Upper lobe of right lung (tissue), 1 donor: ENCODE data around the gene CNTN1. TPM values are rescaled to one million over a fixed set of nuclear protein-coding genes. Genes with fewer than 3 reads are reported as not detected.

Experiments
- ATAC-seq: fragments of 200-7000 bp; cut with Tn5 transposase; one replicate; pipeline ENCODE4 v1.9.1; 2020; ENCODE audit warnings: mild to moderate bottlenecking, moderate library complexity
- DNase-seq: peaks from one replicate; pipeline ENCODE4 v3.0.0-alpha.2; 2020
- H3K27ac ChIP-seq: fragments of 200-600 bp; one replicate; pipeline ENCODE4 v1.8.0; 2022
- H3K27me3 ChIP-seq: fragments of 200-600 bp; one replicate; pipeline ENCODE4 v1.8.0; 2022; ENCODE audit warnings: mild to moderate bottlenecking
- H3K36me3 ChIP-seq: fragments of 200-600 bp; one replicate; pipeline ENCODE4 v1.8.0; 2022
- H3K4me1 ChIP-seq: fragments of 200-600 bp; one replicate; pipeline ENCODE4 v1.8.0; 2022
- H3K4me3 ChIP-seq: fragments of 200-600 bp; one replicate; pipeline ENCODE4 v1.8.0; 2022; ENCODE audit warnings: mild to moderate bottlenecking
- H3K9me3 ChIP-seq: fragments of 200-600 bp; one replicate; pipeline ENCODE4 v1.8.0; 2022
- CTCF ChIP-seq: fragments of 200-600 bp; IDR thresholded peaks from one replicate; pipeline ENCODE4 v1.8.0; 2022; ENCODE audit warnings: antibody characterized with exemption
- intact Hi-C: fragments of 100-400 bp; cut with DNase I; formaldehyde crosslinking; loops from one replicate; pipeline ENCODE4 v1.11.0; 2022
- total RNA-seq: library from RNA; stranded (reverse); fragmentation: NEBNext Ultra II Directional; extraction: Animal tissue kit (Norgen Biotek cat#: 25700); gene quantifications from one replicate; pipeline ENCODE4 v1.2.1, GENCODE V29; 2021
- donor health status: DM: no; HTN: yes; CAD: no; lungs with severe emphysema.

CNTN1 gene
- total RNA-seq, 1 donor from 2014 or later = 15.1 TPM

GRCh38 chr12:41013881-41014642 is 321.8 kb downstream of the CNTN1 start:
- no peak for ATAC-seq
- Histone ChIP-seq H3K4me1 (no peaks in the 10 kb centered on the region), H3K4me3 (no peak overlapping the region), H3K36me3 (no peaks in the 10 kb centered on the region), H3K27ac (no peak overlapping the region), H3K27me3 (no peaks in the 10 kb centered on the region), H3K9me3 (peaks cover 3% of the 10 kb centered on the region)
- TF ChIP-seq CTCF = no peak
- DNase-seq = no peak
- intact Hi-C loops = no loop called here

- Histone ChIP-seq H3K36me3 (no peaks in the 10 kb centered on the region), H3K27me3 (no peaks in the 10 kb centered on the region), H3K4me3 (no peak overlapping the region), H3K9me3 (peaks cover 3% of the 10 kb centered on the region), H3K27ac (no peak overlapping the region), H3K4me1 (no peaks in the 10 kb centered on the region)
- no peak for TF ChIP-seq CTCF
- intact Hi-C loops = no loop called here
- ATAC-seq (no peak), DNase-seq (no peak)
These were observed 322.4 kb downstream of the CNTN1 start for GRCh38 chr12:41014643-41015020.

GRCh38 chr12:41018010-41018409 is 325.8 kb downstream of the CNTN1 start:
- no peaks in the 10 kb centered on the region for H3K27me3 ChIP-seq
- intact Hi-C loops = no loop called here
- ATAC-seq (no peak), DNase-seq (no peak)
- H3K9me3 ChIP-seq = no peaks in the 10 kb centered on the region
- no peak for TF ChIP-seq CTCF
- H3K4me3 ChIP-seq = no peak overlapping the region
- H3K36me3 ChIP-seq = no peaks in the 10 kb centered on the region
- H3K4me1 ChIP-seq = no peaks in the 10 kb centered on the region
- H3K27ac ChIP-seq = no peak overlapping the region

- no peaks in the 10 kb centered on the region for H3K36me3 ChIP-seq
- no peak for ATAC-seq
- no peaks in the 10 kb centered on the region for H3K9me3 ChIP-seq
- no peaks in the 10 kb centered on the region for H3K27me3 ChIP-seq
- no peak overlapping the region for H3K4me3 ChIP-seq
- DNase-seq = no peak
- no peak overlapping the region for H3K27ac ChIP-seq
- no peak for TF ChIP-seq CTCF
- intact Hi-C loops = no loop called here
- H3K4me1 ChIP-seq = no peaks in the 10 kb centered on the region
These were observed 327.2 kb downstream of the CNTN1 start for GRCh38 chr12:41019461-41019860.

GRCh38 chr12:41023836-41024235 is 331.6 kb downstream of the CNTN1 start:
- H3K27me3 ChIP-seq = no peaks in the 10 kb centered on the region
- no peak overlapping the region for H3K4me3 ChIP-seq
- no peak for DNase-seq
- no peak for TF ChIP-seq CTCF
- no peak overlapping the region for H3K27ac ChIP-seq
- ATAC-seq = no peak
- H3K4me1 ChIP-seq = no peaks in the 10 kb centered on the region
- H3K9me3 ChIP-seq = no peaks in the 10 kb centered on the region
- intact Hi-C loops = no loop called here
- no peaks in the 10 kb centered on the region for H3K36me3 ChIP-seq

GRCh38 chr12:41026151-41026550 is 333.9 kb downstream of the CNTN1 start:
- intact Hi-C loops = no loop called here
- Histone ChIP-seq H3K4me3 (no peak overlapping the region), H3K27me3 (no peaks in the 10 kb centered on the region), H3K36me3 (no peaks in the 10 kb centered on the region), H3K4me1 (no peaks in the 10 kb centered on the region), H3K27ac (no peak overlapping the region), H3K9me3 (no peaks in the 10 kb centered on the region)
- no peak for DNase-seq
- TF ChIP-seq CTCF = no peak
- ATAC-seq = no peak
